ENCODE results near the gene PIANP. TPM values are rescaled to one million over a fixed set of nuclear protein-coding genes. Genes with fewer than 3 reads are reported as not detected.

PIANP gene
- total RNA-seq, 1 experiment from 2014 or later, result not detected

DNA sequence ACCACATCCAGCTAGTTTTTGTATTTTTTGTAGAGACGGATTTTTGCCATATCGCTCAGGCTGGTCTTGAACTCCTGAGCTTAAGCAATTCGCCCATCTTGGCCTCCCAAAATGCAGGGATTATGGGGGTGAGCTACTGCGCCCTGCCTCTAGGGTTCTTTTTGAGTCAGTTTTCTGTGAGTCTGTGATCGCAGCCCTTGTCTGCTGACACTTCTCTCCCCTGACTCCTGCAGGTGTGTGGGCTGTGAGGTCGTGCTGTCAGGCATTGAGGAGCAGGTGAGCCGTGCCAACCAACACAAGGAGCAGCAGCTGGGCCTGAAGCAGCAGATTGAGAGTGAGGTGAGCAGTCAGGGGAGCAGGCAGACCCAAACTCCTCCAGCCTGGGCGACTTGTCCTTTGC lies 29.6 kb upstream of the PIANP start:
- H3K9ac ChIP-seq (ENCODE audit: low read length), result no peak overlapping the region
- POLR2A ChIA-PET, result no interaction called here
- no TSS peak for BruUV-seq (replicated peaks)

More for the DNA sequence above, 29.6 kb upstream of the PIANP start:
- TF ChIP-seq MAX (IDR thresholded peaks at IDR 0.05) (no peak), CTCF (IDR thresholded peaks at IDR 0.05 in 2 of 3, conservative IDR thresholded peaks at IDR 0.05 in 1 of 3; ENCODE audit: borderline replicate concordance in 1 of 3, insufficient read depth in 1 of 3, low read depth in 2 of 3, low read length in 2 of 3) (0 out of 6 replicates have a peak, but pooled peaks of 1 of the 3 experiments have one; percentile 10)
- Histone ChIP-seq H3K4me3 (replicated peaks in 1 of 2; ENCODE audit: low read depth in 1 of 2, low read length in 2 of 2) (no peak overlapping the region), H3K27me3 (ENCODE audit: insufficient read depth, low read length) (no peaks in the 10 kb centered on the region), H3K9me2 (ENCODE audit: insufficient read depth) (no peaks in the 10 kb centered on the region), H3K27ac (ENCODE audit: low read depth, low read length) (no peak overlapping the region), H3K79me2 (ENCODE audit: insufficient read depth, low read length) (peaks cover 6% of the 10 kb centered on the region; the same call in 1 of the 2 replicates), H3K4me1 (ENCODE audit: control insufficient read depth in 1 of 2, insufficient read depth in 2 of 2, low read length in 2 of 2) (peaks cover 0 to 4% of the 10 kb centered on the region in 2 experiments; a peak in 2 of 4 replicates), H2AFZ (ENCODE audit: low read depth, low read length, poor library complexity, severe bottlenecking) (no peak overlapping the region), H3K36me3 (ENCODE audit: control insufficient read depth in 1 of 2, insufficient read depth in 2 of 2, low read length in 2 of 2) (peaks cover 18 to 34% of the 10 kb centered on the region in 2 experiments; a peak in 3 of 4 replicates), H3K9me3 (ENCODE audit: control insufficient read depth in 1 of 2, insufficient read depth in 1 of 2, low read depth in 1 of 2, low read length in 2 of 2) (no peaks in the 10 kb centered on the region), H4K20me1 (ENCODE audit: insufficient read depth) (no peaks in the 10 kb centered on the region), H3K4me2 (ENCODE audit: low read length) (no peak overlapping the region)
- ATAC-seq, result peak; percentile 50; the same call in 1 of the 2 replicates
- no peak for DNase-seq (ENCODE audit: low read depth, low spot score)
- ChIA-PET CTCF (no interaction called here), RAD21 (ENCODE audit: low non-redundant PET in 1 of 2, low total read pairs in 2 of 2, uncharacterized antibody in 2 of 2, unreplicated experiment in 2 of 2) (no interaction called here)
- intact Hi-C loops (cut with micrococcal nuclease), result no loop called here
